Activated T-helper 17 cell treated with anti-CD3 and anti-CD28 coated beads, Interleukin-2, amount 50 U/mL, for 72 hours (primary cell): Measurements from ENCODE around the gene SYTL5. TPM values are rescaled to one million over a fixed set of nuclear protein-coding genes. Genes with fewer than 3 reads are reported as not detected.

Experiments
- ATAC-seq: fragments of 150-1000 bp; cut with Tn5 transposase; replicated peaks from 2 replicates; pipeline ENCODE4 v1.10.0; 2021; ENCODE audit warnings: mild to moderate bottlenecking, moderate library complexity
- H3K27ac Mint-ChIP-seq: one replicate; pipeline ENCODE4 v1.8.0; 2022; ENCODE audit warnings: mixed read lengths
- H3K27me3 Mint-ChIP-seq: one replicate; pipeline ENCODE4 v1.8.0; 2022; ENCODE audit warnings: mixed read lengths
- H3K36me3 Mint-ChIP-seq: one replicate; pipeline ENCODE4 v1.8.0; 2022; ENCODE audit warnings: low read depth, mild to moderate bottlenecking, mixed read lengths
- H3K4me1 Mint-ChIP-seq: one replicate; pipeline ENCODE4 v1.8.0; 2022; ENCODE audit warnings: mixed read lengths
- H3K4me3 Mint-ChIP-seq: one replicate; pipeline ENCODE4 v1.8.0; 2022; ENCODE audit warnings: mild to moderate bottlenecking, mixed read lengths
- H3K9me3 Mint-ChIP-seq: one replicate; pipeline ENCODE4 v1.8.0; 2022; ENCODE audit warnings: mixed read lengths
- total RNA-seq, 2 donors: library from RNA; stranded (reverse); gene quantifications; one replicate each; pipeline ENCODE4 v1.2.3, GENCODE V29; 2022

The SYTL5 gene
- total RNA-seq, 2 donors from 2014 or later: 0.06 to 0.26 TPM

- Mint-ChIP-seq H3K27me3 (no peaks in the 10 kb centered on the region), H3K9me3 (no peaks in the 10 kb centered on the region), H3K4me3 (no peak overlapping the region), H3K36me3 (no peaks in the 10 kb centered on the region), H3K27ac (no peak overlapping the region), H3K4me1 (peaks cover 5% of the 10 kb centered on the region)
- no peak for ATAC-seq
Measured at GRCh38 chrX:37997096-37997495, 9.3 kb upstream of the SYTL5 start.

GRCh38 chrX:37998586-37999262 is 7.6 kb upstream of the SYTL5 start:
- no peaks in the 10 kb centered on the region for H3K27me3 Mint-ChIP-seq
- no peaks in the 10 kb centered on the region for H3K36me3 Mint-ChIP-seq
- H3K9me3 Mint-ChIP-seq: no peaks in the 10 kb centered on the region
- peak; percentile 95 for ATAC-seq
- H3K4me1 Mint-ChIP-seq: peaks cover 5% of the 10 kb centered on the region
- H3K4me3 Mint-ChIP-seq: no peak overlapping the region
- H3K27ac Mint-ChIP-seq: peak overlapping the region; percentile 82

DNA sequence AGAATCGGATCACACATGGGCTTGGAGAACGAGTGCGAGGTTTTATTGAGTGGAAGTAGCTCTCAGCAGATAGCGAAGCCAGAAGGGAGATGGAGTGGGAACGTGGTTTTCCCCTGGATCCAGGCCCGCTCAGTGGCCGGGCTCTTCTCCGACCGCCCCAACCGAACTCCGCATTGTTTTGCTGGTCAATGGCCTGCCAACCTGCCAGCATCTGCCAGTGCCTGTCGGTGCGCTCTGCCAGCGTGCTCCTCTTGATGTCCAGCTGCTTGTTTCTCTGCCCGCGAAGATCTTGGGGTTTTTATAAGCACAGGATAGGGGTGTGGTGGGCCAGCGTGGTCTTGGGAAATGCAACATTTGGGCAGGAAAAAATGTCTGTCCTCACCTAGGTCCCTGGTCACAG is 5.6 kb upstream of the SYTL5 start:
- ATAC-seq: no peak
- Mint-ChIP-seq H3K9me3 (no peaks in the 10 kb centered on the region), H3K27me3 (peaks cover 3% of the 10 kb centered on the region), H3K4me3 (no peak overlapping the region), H3K4me1 (peaks cover 5% of the 10 kb centered on the region), H3K27ac (no peak overlapping the region), H3K36me3 (no peaks in the 10 kb centered on the region)

GRCh38 chrX:38004046-38004445 is 2.3 kb upstream of the SYTL5 start:
- Mint-ChIP-seq H3K4me1 (peaks cover 3% of the 10 kb centered on the region), H3K9me3 (no peaks in the 10 kb centered on the region), H3K27me3 (peaks cover 3% of the 10 kb centered on the region), H3K4me3 (no peak overlapping the region), H3K27ac (no peak overlapping the region), H3K36me3 (no peaks in the 10 kb centered on the region)
- no peak for ATAC-seq

GRCh38 chrX:38006778-38007177 is 425 bp downstream of the SYTL5 start:
- peaks cover 10% of the 10 kb centered on the region for H3K4me1 Mint-ChIP-seq
- peaks cover 3% of the 10 kb centered on the region for H3K27me3 Mint-ChIP-seq
- H3K27ac Mint-ChIP-seq: no peak overlapping the region
- ATAC-seq: no peak
- H3K4me3 Mint-ChIP-seq: no peak overlapping the region
- H3K9me3 Mint-ChIP-seq: no peaks in the 10 kb centered on the region
- H3K36me3 Mint-ChIP-seq: no peaks in the 10 kb centered on the region

GRCh38 chrX:38008658-38009057 is 2.3 kb downstream of the SYTL5 start:
- H3K36me3 Mint-ChIP-seq: no peaks in the 10 kb centered on the region
- H3K9me3 Mint-ChIP-seq: no peaks in the 10 kb centered on the region
- peaks cover 10% of the 10 kb centered on the region for H3K4me1 Mint-ChIP-seq
- H3K27ac Mint-ChIP-seq: no peak overlapping the region
- peaks cover 3% of the 10 kb centered on the region for H3K27me3 Mint-ChIP-seq
- no peak for ATAC-seq
- H3K4me3 Mint-ChIP-seq: peak overlapping the region; percentile 1

DNA sequence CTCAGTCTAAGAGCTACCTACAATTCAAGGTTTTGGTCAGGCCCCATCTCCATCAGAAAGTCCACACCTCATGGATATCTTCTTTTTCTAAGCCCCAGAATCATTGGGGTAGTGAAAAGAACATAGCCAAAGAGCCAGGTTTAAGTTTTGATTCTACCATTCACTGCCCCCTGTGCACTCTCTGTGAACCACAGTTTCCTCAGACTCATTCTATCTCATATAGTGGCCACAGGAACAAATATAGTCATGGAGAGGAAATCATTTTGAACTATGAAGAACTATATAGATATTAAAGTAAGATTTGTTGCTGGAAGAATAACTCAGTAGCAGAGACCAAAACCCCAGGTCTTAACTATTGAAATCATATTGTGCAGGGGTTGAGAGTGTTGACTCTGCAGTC is 3.3 kb downstream of the SYTL5 start:
- Mint-ChIP-seq H3K36me3 (no peaks in the 10 kb centered on the region), H3K4me3 (peak overlapping the region; percentile 45), H3K4me1 (peaks cover 10% of the 10 kb centered on the region), H3K9me3 (no peaks in the 10 kb centered on the region), H3K27ac (peak overlapping the region; percentile 77), H3K27me3 (no peaks in the 10 kb centered on the region)
- peak; percentile 62 for ATAC-seq

DNA sequence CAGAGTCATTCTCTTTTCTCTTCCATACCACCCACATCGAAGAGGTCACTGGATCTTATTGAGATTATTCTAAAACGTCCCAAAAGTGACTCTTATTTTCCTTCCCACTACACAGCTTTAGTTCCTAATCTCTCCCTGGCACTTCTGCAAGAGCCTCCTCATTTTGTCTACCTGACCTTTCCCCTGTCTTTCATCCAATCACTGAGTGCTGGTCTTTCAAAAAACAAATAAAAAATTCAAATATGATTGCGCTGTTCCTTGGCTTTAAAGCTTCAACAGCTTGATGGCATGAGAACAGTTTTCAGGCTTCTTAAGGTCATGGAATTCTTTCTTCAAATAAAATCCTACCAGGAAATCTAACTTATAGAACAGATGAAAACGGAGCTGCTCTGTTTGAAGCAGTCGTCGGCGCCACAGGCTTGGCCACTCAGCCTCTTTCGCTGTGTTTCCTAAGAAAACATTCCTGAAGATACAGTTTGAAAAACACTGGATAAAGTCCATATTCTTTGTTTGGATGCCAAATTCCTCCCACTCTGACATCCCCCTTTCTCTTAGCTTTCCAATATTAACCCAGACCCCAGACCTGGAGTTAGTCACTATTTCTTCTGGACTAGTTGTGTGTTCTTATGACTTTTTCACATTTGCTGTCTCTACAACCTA is 12.5 kb downstream of the SYTL5 start:
- Mint-ChIP-seq H3K4me1 (no peaks in the 10 kb centered on the region), H3K9me3 (no peaks in the 10 kb centered on the region), H3K27ac (no peak overlapping the region), H3K27me3 (peaks cover 5% of the 10 kb centered on the region), H3K4me3 (no peak overlapping the region), H3K36me3 (no peaks in the 10 kb centered on the region)
- ATAC-seq: no peak

- Mint-ChIP-seq H3K27ac (no peak overlapping the region), H3K4me1 (no peaks in the 10 kb centered on the region), H3K4me3 (no peak overlapping the region), H3K27me3 (no peaks in the 10 kb centered on the region), H3K36me3 (no peaks in the 10 kb centered on the region), H3K9me3 (no peaks in the 10 kb centered on the region)
- ATAC-seq: no peak
Measured at GRCh38 chrX:38028300-38028699, 21.9 kb downstream of the SYTL5 start.

DNA sequence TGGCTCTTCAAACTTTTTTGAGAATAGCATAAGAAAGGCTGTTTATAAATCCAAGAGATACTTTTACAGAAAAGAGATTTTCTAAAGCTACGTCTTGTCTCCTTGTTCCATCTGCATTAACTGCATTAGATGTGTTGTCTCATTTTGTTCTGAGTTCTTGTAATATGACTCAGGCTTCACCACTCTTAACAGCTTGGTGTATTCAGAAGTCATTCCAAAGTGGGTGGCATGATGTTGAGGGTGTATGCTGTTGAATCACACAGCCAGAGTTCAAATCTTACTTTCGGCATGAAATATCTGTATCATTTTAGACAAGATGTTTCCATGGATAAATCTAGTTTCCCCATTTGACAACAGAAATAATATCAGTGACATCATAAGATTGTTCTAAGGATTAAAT is 30.1 kb downstream of the SYTL5 start:
- Mint-ChIP-seq H3K27ac (no peak overlapping the region), H3K27me3 (no peaks in the 10 kb centered on the region), H3K36me3 (no peaks in the 10 kb centered on the region), H3K4me1 (no peaks in the 10 kb centered on the region), H3K4me3 (peak overlapping the region; percentile 65), H3K9me3 (no peaks in the 10 kb centered on the region)
- peak; percentile 92 for ATAC-seq

DNA sequence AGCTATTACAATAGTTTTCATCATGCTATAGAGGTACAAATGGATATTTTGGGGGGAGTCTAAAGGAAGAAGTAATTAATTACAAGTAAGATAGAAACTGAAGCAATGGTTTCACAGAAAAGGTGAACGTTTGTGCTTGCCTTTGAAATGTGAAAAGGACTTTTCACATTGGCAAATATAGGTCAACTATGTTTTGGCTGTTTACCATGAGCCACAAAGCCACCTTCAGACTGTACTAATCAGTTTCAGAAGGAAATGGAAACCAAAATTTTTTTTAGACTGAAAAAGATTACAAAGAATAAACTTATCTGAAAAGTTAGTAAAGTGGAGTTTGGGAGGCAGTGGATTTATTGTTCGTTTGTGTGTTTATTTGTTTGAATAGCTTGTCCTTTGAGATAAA is 32.1 kb downstream of the SYTL5 start:
- Mint-ChIP-seq H3K27ac (peak overlapping the region; percentile 76), H3K36me3 (no peaks in the 10 kb centered on the region), H3K9me3 (no peaks in the 10 kb centered on the region), H3K4me1 (no peaks in the 10 kb centered on the region), H3K4me3 (peak overlapping the region; percentile 51), H3K27me3 (no peaks in the 10 kb centered on the region)
- peak; percentile 60 for ATAC-seq

- Mint-ChIP-seq H3K4me1 (no peaks in the 10 kb centered on the region), H3K9me3 (no peaks in the 10 kb centered on the region), H3K4me3 (no peak overlapping the region), H3K27ac (no peak overlapping the region), H3K27me3 (no peaks in the 10 kb centered on the region), H3K36me3 (no peaks in the 10 kb centered on the region)
- ATAC-seq: no peak
Measured at GRCh38 chrX:38041237-38041636, 34.9 kb downstream of the SYTL5 start.

DNA sequence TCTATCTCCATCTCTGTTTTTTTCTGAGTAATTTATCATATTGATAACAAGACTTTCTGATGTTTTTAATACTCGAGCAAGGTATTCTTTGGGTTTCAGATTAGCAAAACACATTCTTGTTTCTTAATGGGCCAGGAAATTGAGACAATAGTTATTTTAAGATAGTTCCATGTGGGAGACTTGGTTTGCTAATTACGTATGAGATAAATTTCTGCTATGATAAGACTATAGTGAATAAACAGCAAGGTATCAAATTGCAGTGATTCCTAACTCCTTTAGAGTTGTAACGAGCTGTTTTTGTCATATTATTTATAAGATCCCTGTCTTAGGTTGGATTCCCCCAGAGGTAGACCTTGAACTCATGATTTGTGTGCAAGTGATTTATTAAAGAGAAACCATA is 38.3 kb downstream of the SYTL5 start:
- Mint-ChIP-seq H3K4me1 (no peaks in the 10 kb centered on the region), H3K4me3 (no peak overlapping the region), H3K27ac (no peak overlapping the region), H3K27me3 (no peaks in the 10 kb centered on the region), H3K36me3 (no peaks in the 10 kb centered on the region), H3K9me3 (no peaks in the 10 kb centered on the region)
- ATAC-seq: no peak

- H3K9me3 Mint-ChIP-seq: no peaks in the 10 kb centered on the region
- no peak for ATAC-seq
- H3K27ac Mint-ChIP-seq: no peak overlapping the region
- no peaks in the 10 kb centered on the region for H3K36me3 Mint-ChIP-seq
- no peak overlapping the region for H3K4me3 Mint-ChIP-seq
- no peaks in the 10 kb centered on the region for H3K4me1 Mint-ChIP-seq
- no peaks in the 10 kb centered on the region for H3K27me3 Mint-ChIP-seq
Measured at GRCh38 chrX:38045538-38046096, 39.3 kb downstream of the SYTL5 start.

DNA sequence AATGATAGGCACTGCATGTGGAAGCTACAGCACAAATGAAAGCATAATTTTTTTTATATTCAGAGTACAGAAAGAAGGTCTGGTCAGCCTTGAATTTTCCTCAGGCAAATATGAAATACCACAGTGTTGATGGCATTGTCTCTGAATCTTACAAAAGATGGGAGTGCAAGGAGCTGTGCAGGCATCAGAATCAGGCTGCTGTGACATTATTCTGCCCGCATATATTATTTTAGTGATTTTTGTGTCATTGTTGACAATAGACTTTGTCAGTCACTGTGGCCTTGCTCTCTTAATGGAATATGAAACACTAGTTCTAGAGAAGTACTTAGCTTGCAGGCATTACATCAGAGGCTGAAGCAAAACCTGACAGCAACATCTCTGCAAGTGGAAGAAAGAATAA is 42.5 kb downstream of the SYTL5 start:
- no peaks in the 10 kb centered on the region for H3K36me3 Mint-ChIP-seq
- no peak for ATAC-seq
- H3K27me3 Mint-ChIP-seq: no peaks in the 10 kb centered on the region
- no peak overlapping the region for H3K4me3 Mint-ChIP-seq
- no peaks in the 10 kb centered on the region for H3K9me3 Mint-ChIP-seq
- no peak overlapping the region for H3K27ac Mint-ChIP-seq
- no peaks in the 10 kb centered on the region for H3K4me1 Mint-ChIP-seq
